NCI-H1048 (cell line): ENCODE measurements around the gene CBX3.
"Not testable (repeated sequence)": the region's sequence is repeated elsewhere in the genome, so short reads cannot be mapped to it uniquely, and the experiment has no call there.

Experiments used
- DNase-seq: peaks from one replicate; lab custom pipeline; 2025; lab: John Stamatoyannopoulos, UW

The CBX3 gene

DNA sequence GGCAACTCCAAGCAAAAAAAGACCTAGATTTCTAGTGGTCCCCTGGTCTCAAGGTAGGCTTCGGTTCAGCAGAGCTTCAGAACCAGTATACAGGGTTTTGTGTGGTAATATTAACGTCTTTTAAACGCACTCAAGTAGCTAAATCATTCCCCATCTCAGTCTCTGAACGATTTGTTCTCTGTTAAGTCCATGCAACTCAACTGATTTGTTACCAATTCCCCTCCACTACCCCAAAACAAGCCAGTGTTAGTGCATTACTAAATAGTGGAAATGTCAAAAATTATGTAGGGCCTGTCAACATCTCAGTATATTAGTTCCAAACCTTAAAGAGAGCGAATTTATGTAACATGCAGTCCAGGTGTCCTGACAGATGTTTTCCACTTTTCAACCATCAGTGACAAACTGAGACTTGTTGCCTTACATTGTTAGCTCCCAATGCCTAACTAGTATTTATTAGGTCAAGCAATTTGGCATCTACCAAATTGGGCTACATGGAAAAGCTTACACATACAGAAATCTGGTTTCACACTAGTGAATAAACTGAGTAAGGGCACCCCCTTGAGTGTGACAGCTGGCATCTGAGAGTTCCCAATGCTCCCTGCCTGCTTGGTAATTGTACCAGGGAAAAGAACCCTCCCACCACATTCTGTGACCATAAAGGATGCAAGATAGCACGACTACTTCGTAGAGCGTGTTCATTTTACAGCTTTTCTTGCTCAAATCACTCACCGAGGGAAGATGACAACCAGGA, 13.2 kb upstream of the CBX3 start:
- DNase-seq: no peak

DNA sequence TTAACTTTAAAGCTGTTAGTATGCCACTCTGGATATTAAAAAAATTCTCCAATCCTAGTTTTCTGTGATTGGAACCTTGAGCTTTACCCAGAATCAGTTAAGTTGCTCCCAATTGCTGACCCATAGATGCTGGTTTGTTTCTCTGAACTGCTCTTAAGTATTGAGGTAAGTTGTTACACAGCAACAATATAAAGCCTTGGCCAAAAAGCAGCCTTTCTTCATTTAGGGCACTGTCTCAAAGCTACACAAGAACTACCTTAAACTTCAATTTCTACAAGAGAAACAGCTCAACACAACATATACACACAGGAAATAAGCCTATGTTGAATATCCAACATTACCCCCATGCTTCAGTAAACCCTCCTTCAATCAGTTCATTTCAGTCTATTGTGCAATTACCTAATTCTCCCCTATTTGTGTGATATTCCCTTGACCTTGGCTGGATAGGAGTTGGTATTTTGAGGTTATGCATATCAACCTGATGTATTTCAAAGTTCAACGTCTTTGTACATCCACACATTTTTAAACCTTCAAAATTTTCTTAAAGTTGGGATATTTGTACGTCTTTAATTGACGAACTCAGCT, 12.5 kb upstream of the CBX3 start:
- DNase-seq: no peak

DNA sequence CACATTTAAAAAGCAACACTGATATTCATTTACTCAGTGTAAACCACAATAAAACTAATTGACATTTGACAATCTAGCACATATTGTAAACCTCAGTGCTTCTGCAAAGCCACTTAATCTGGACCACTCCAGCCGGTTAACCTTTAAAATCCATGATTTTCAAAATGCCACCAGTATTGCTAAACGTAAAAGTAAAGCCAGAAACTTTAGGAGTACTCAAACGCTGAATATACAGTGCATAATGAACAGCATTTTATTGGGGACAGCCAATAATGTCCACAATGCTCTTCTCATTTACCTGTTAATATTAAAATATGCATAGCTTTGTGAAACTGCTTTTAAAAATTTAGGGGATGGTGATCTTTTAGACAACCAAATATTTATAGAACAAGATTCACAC, 11.8 kb upstream of the CBX3 start:
- no peak for DNase-seq

DNA sequence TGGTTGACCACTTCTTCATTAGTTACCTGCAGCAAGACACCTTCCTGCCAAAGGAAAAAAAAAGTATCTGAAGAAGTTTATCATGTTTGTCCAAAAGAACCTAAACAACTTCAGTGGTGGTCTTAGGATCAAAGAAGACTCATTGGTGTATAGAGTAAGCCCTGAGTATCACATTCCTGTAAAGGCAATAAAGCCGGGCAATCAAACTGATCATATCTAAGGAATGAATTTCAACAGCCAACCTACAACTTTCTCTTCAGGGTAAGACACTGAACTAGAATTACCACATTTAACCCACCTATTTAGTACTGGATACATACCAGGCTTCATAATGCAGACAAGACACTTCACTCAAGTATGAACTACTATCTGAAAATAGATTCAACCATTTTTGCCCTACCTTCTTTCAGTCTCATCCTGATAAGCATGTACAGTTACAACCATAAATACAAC, 11.1 kb upstream of the CBX3 start:
- no peak for DNase-seq

DNA sequence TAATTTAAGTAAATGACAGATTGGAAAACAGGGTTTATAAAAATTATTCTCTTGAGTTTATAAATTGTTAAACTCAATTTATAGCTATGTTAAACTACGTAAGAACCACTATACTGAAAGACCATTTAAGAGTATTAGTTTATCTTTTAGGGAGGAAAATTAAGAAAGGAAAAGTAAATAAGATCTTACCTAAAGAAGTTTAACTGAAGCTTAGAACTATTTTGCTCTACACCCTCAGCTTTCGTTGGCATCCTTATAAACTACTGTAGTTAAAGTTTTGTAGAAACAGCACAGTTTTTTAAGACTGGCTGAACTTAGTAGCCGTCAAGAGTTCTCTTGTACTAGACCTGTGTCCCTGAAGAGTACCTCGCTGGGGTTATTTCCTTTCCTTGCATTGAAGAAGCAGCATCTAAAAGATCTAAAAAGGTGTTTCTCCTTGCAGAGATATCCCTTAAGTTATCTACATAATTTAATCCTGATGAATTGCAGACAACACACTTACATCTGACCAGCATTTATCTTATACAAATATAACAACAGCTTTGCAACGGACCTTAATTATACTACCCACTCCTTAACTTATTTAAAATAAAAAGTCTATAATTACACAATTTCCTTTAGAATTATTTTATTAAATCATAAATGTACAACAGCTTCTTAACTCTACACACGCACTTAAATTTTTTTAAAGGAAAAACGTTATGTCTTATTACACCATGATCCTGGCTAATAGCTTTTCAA, 10.1 kb upstream of the CBX3 start:
- DNase-seq: no peak

DNA sequence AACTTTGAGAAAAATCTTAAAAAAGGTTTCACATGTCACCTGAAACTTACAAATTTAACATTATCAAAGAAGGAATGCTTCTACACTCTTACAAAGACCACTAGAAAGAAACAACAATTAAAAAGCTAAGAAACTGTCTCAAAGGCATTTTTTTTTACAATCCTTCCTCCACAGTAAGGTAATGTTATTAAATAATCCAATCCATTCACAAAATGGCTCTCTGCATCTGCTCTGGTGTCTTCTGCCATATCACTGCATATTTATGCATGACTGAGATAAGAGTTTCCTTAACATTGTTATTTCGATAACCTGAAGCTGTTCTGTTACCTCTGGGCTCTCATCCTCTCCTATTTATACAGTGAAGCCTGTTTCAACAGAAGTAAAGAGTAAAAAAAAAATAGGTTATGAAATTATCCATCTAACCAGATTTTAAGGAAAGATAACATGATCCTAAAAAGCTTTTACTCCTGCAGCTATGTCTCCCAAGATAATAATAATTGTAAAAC, 9.5 kb upstream of the CBX3 start:
- DNase-seq: no peak

DNA sequence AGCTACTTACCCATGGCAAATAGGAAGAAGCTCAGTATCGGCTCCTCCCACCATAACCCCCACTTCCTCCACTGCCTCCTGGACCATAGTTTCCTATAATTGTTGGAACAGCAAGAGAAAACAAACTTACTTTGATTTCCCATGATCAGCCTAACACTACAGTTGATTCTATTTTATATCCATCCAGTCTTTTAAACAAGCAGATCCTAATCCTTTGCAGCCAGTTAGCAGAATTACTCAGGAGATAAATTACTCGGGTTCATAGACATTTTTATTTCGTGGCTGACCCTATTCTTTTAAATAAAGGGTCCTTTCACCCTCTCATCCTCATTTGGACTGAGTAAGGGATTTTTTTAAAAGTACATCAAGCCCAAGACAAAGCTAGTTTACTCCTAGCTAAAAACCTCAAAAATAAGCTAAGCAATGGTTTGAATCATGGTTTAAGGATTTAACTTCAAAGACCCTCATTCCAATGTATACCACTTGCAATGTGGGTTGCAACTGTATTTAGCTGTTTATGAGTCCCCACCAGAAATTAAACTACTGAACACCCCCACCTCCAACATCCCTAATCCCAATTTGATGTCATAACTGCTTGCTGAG, 9.0 kb upstream of the CBX3 start:
- no peak for DNase-seq

DNA sequence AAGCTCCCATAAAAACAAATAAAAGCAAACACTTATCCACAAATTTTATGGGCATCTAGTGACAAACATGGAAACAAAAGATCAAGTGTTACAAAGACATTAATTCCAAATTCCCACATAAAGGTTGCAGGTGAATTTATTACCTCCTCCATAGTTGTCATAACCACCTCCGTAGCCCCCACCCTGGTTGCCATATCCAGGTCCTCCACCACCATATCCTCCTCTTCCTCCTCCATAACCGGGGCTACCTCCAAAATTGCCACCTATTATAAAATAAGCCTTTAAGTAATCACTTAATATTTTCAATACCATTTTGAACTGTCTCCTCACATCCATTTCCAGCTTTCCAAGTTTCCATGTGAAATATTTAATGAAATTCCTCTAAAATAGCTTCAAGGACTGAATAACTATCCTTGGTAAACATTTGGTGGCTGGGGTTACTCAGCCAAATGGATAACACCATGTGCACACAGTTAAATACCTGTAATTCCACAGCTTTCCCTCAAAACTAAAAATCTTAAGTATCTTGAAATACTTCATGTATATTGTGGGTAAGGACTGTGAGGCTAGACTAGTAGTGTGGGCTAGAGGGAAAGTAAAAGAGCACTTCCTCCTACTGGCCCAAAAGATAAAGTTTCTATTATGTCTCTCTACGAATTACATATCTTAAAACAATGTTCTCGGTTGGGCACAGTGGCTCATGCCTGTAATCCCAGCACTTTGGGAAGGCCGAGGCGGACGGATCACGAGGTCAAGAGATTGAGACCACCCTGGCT, 7.9 kb upstream of the CBX3 start:
- DNase-seq: no peak

DNA sequence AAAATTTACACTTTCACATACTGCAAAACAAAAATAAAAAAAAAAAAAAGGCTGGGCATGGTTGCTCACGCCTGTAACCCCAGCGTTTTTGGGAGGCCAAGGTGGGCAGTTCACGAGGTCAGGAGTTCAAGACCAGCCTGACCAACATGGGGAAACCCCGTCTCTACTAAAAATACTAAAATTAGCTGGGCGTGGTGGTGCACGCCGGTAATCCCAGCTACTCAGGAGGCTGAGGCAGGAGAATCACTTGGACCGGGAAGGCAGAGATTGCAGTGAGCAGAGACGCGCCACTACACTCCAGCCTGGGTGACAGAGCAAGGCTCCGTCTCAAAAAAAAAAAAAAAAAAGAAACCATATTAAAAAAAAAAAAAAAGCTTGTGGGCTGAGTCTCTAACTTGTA, 6.8 kb upstream of the CBX3 start:
- DNase-seq: not testable (repeated sequence)

DNA sequence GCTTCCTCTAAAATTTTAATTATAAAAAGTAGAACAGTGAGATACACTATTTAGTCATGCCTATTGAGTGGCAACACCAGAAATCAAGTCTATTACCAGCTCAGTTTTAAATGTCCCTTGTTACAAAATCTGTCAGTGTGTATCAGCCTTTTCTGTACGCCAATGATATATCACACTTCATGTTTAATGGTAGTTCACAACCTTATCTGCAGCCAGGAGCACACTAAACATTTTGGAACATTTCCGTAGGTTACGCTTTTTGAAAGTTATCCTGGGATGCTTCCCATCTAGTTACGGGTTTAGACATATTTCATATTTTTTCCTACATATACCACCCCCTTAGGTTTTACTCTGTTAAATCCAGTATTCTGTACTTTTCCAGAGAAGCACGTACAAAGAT, 6.4 kb upstream of the CBX3 start:
- DNase-seq: no peak

DNA sequence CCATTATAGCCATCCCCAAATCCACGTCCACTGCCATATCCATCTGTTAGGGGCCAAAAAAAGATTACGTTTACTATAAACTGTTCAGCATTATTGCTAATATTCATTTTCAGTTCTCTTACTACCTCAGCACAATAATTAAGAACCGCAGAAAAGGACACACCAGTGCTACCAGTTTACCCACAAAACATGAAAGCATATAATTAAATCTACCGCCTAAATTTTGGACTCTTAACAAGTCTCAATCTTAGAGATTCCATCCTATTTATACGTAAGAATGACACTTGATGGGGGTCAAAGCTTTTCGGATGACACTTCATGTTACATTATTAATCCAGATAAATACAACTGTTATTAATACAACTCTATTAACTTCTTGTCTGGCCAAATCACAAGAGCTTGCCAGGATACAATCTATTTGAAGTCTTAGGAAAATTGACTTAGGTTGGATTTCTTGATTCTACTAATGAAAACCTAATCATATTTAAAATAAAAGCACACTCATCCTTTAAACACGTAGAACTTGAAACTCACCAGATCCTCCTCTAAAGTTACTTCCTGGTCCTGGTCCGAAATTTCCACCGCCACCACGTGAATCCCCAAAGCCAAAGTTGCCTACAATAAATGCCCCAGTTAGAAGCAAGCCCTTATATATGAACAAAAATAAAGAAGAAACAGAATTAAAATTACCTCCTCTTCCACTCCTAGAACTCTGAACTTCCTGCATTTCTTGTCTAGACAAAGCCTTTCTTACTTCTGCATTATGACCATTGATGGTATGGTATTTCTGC, 5.5 kb upstream of the CBX3 start:
- no peak for DNase-seq

DNA sequence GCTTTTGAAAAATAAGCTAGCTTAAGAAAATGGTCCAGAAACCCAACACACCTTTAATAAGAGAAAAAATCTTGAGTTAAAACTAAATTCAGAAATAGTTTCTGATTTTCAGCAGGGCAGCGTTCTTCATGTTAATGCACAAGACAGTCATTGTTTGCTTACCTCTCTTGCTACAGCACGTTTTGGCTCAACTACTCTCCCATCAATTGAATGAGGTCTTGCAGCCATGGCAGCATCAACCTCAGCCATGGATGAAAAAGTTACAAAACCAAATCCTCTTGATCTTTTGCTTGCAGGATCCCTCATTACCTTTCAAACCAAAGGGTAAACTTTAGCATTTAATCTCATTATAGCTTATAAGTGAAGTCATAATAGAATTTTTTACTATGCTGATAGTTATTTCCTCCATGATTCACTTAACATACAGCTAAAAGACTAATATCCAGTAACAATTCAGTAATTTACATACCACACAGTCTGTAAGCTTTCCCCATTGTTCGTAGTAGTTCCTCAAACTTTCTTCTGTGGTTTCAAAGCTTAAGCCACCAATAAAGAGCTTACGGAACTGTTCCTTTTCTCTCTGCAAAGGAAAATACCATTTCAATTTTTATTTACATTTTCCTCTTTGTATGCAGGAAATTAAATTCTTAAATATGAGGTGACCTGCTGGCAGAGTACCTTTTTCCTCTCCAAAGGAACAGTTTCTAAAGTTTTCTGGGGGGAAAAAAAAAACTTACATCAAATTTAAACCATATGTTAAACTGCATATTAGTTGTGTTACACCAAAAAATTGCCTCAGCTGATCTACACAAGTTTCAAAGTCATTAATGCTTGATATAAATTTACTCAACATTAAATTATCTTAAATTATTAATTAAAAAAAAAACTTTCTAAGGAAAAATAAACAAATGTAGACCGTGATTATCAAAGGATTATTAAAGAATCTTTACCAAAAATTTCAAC, 4.1 kb upstream of the CBX3 start:
- DNase-seq: no peak

DNA sequence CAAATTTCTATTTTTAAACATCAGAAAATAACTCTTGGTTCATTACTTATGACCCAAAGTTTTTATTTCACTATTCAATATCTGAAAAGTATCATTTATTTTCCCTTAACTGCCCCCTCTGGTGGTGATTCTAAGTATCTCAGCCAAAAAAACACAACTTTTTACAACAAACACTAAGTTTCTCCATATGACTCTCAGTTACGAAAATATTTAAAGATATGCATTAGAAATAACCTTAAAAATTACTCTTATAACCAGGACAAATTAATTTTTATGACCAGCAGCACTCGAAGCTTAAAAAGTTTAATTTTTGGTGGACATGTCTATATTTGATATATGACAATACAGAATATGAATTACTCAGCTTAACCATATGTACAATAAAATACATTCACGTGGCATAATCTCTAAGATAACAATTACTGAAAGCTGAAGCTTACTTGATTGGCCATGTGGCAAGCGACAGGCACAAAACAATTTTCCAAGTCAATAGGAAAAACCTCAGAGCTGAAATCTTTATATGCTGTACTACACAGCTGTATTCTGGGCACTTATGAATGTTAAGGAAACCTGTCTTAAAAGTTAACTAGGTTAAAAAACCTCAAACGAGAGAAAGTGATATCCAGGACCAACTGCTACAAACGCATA, 3.3 kb upstream of the CBX3 start:
- DNase-seq: no peak

DNA sequence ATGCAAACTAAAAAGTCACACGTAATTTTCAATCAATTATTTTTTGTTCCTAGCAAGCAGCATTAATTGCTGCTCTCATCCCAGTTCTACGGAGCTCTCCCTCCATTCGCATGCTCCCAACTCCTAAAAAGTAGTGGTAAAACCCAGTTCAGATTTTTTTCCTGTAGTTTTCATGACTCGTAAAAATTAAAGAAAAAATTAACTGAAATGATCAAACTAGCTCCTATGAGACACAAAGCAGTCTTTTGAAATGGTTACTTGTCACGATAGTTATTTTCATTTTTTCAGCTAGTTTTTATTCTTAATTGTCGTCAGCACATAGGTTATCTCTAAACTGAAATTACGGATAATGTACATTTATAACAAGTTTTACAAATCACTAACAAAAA, 2.8 kb upstream of the CBX3 start:
- no peak for DNase-seq

DNA sequence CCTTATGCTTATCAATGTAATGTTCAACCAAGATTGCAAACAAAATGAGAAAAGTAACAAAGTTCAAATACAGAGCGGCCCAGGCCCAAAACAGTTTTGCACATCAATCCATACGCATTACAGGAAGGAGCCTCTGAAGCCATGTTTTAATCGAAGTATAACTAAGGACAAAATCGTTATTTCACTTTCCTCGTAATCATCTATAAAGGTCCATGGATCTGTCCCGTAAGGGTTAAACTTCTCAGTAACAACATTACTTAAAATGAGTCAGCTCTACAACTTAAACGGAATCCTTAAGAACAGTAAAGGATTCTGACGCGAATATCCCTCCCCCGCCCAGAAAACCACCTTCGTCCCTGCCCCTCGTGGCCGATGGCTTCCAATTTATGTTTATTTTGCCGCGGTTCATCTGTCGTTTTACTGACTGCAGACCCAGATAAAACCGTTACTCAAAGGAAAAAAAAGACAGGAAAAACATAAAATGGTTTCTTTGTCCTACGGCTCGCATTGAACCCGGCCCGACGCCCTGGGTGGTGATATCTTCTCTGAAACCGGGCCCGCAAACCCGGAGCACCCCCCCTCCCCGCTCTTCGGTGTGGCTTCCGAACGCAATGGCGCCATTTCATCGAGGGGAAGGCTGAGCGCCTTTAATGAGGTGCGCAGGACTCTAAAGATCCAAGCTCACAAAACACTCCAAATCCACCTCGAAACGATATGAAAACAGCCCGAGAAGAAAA, 2.1 kb upstream of the CBX3 start:
- DNase-seq: no peak

DNA sequence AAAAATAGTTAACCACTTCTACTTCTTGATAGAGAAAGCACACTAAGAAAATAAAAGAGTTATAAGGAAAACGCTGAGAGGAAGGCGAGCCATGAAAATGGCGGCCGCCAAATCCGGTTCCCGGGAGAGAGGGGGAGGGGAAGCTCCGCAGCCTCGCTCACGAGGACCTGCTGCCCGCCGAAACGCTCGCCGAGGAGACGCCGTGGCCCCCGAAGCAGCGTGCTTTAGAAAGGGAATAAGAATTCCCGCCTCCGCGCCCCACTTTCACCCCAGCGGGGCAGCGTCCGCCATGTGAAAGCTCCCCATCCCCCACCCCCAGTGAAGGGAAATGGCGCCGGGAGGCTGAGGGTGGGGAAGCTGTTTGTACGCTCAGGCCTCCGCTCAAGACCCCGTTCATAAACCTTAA, 1.5 kb upstream of the CBX3 start:
- no peak for DNase-seq

DNA sequence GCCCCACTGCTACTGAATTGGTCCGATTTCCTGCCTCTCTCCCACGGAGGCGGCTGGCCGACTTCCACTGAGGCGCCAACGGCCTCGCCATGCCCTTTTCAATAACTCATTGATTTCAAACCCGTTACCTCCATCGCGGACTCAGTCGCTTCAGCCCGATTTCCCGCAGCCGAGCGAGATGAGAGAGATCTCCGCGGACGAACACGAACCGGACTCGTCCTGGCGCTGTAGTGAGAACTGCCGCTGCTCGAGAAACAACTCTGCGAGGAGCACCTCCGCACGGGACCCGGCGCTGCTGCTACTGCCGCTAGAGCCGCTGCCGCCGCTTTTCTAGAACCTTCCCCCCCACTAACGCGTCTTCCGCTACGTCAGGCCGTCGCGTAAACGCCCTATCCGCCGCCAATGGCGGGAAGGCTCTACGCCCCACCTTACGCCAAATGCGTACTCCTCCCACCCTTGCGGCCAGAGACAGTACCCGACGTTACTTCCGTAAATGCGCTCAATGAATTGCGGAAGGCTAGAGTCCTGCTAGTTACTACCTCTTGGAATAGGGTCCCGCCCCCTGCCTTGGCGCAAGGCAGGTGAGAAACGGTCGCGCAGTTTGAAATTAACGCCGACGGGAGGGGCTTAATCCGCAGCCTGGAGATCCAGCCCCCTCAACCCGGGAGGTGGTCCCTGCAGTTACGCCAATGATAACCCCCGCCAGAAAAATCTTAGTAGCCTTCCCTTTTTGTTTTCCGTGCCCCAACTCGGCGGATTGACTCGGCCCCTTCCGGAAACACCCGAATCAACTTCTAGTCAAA, 900 bp upstream of the CBX3 start, which contains the start of gene HNRNPA2B1:
TSS of gene HNRNPA2B1 (minus strand) at position 303 of the 803 bp plus-strand sequence. CDS start at position 134, 169 bp downstream.
- peak; percentile 96 for DNase-seq
